Measurements from ENCODE around the gene TMEM138.

- TF ChIP-seq CTCF (IDR thresholded peaks at IDR 0.05; ENCODE audit: low read depth, low read length) (no peak), EZH2phosphoT487 (IDR thresholded peaks at IDR 0.05; ENCODE audit: low read depth) (no peak)
Measured at GRCh38 chr11:61352038-61352437, 10.1 kb upstream of the TMEM138 start.
